HepG2 (cell line): ENCODE measurements around the gene CLIC1. TPM values are rescaled to one million over a fixed set of nuclear protein-coding genes. Genes with fewer than 3 reads are reported as not detected.

Experiments
- ARHGAP35 ChIP-seq: sonication (generic); formaldehyde crosslinking; IDR thresholded peaks from 2 replicates; pipeline ENCODE4 v1.9.0; 2022; ENCODE audit warnings: mild to moderate bottlenecking, inconsistent platforms, moderate library complexity, missing genetic modification reagents, borderline replicate concordance
- HNRNPL ChIP-seq: fragments of 200-400 bp; formaldehyde crosslinking; IDR thresholded peaks from 2 replicates; pipeline ENCODE4 v1.6.1; 2017; ENCODE audit warnings: mild to moderate bottlenecking, low read depth, low read length
- IRF9 ChIP-seq: sonication (generic); formaldehyde crosslinking; IDR thresholded peaks from 2 replicates; pipeline ENCODE4 v1.8.0; 2022; ENCODE audit warnings: missing genetic modification reagents, mild to moderate bottlenecking, borderline replicate concordance
- JUN ChIP-seq: sonication (generic); formaldehyde crosslinking; IDR thresholded peaks from 2 replicates; pipeline ENCODE4 v1.4.0; 2020; ENCODE audit warnings: mild to moderate bottlenecking, missing genetic modification reagents
- KLF13 ChIP-seq: sonication (generic); formaldehyde crosslinking; IDR thresholded peaks from 2 replicates; pipeline ENCODE4 v1.4.0; 2020; ENCODE audit warnings: mild to moderate bottlenecking, missing genetic modification reagents
- MED1 ChIP-seq: sonication (generic); formaldehyde crosslinking; IDR thresholded peaks from 2 replicates; pipeline ENCODE4 v1.4.0; 2020; ENCODE audit warnings: missing genetic modification reagents
- NR1H2 ChIP-seq: sonication (generic); formaldehyde crosslinking; IDR thresholded peaks from 2 replicates; pipeline ENCODE4 v1.8.1; 2022; ENCODE audit warnings: low read depth, missing genetic modification reagents, borderline replicate concordance
- PRPF4 ChIP-seq: fragments of 200-400 bp; formaldehyde crosslinking; IDR thresholded peaks from 2 replicates; pipeline ENCODE4 v1.6.1; 2016; ENCODE audit warnings: low read length, low read depth; ENCODE audit not compliant: poor library complexity, severe bottlenecking
- RXRA ChIP-seq: sonication (generic); formaldehyde crosslinking; IDR thresholded peaks from 2 replicates; pipeline ENCODE4 v1.5.1; 2020; ENCODE audit warnings: missing genetic modification reagents
- SALL1 ChIP-seq: sonication (generic); formaldehyde crosslinking; IDR thresholded peaks from 2 replicates; pipeline ENCODE4 v1.8.0; 2022; ENCODE audit warnings: mild to moderate bottlenecking, missing genetic modification reagents
- SIX1 ChIP-seq: sonication (generic); formaldehyde crosslinking; IDR thresholded peaks from 2 replicates; pipeline ENCODE4 v1.4.0; 2020; ENCODE audit warnings: missing genetic modification reagents, borderline replicate concordance
- TARDBP ChIP-seq: sonication (generic); formaldehyde crosslinking; IDR thresholded peaks from 2 replicates; pipeline ENCODE4 v1.8.0; 2022; ENCODE audit warnings: mild to moderate bottlenecking, missing genetic modification reagents
- TBX2 ChIP-seq: sonication (generic); formaldehyde crosslinking; IDR thresholded peaks from 2 replicates; pipeline ENCODE4 v1.5.0; 2020; ENCODE audit warnings: missing genetic modification reagents, mild to moderate bottlenecking, borderline replicate concordance
- ZBTB33 ChIP-seq: sonication (generic); formaldehyde crosslinking; IDR thresholded peaks from 2 replicates; pipeline ENCODE4 v1.4.0; 2020; ENCODE audit warnings: missing genetic modification reagents
- ZNF331 ChIP-seq: sonication (generic); formaldehyde crosslinking; IDR thresholded peaks from 2 replicates; pipeline ENCODE4 v1.4.0; 2020; ENCODE audit warnings: missing genetic modification reagents
- ZNF879 ChIP-seq: sonication (generic); formaldehyde crosslinking; IDR thresholded peaks from 2 replicates; pipeline ENCODE4 v1.8.1; 2023; ENCODE audit warnings: missing genetic modification reagents
- polyA plus RNA-seq, 8 experiments: library from polyadenylated mRNA; depleted of rRNA in 3 of 8; stranded (reverse) in 7 of 8; unstranded in 1 of 8; fragments of >200 nt; fragmentation: Illumina TruSeq in 4 of 8; extraction: Trizol in 4 of 8; gene quantifications; 2 replicates each; pipeline versions ENCODE4 v1.2.1 to v1.2.3, GENCODE V29; 2011 to 2016; ENCODE audit warnings: low read depth in 4 of 8, missing spikeins in 1 of 8, mixed read lengths in 1 of 8; ENCODE audit not compliant: insufficient read depth in 1 of 8
- total RNA-seq, 5 experiments: library from RNA; depleted of rRNA; stranded (reverse); fragments of >200 nt; fragmentation: Illumina TruSeq; extraction: Trizol; gene quantifications; 2 replicates each; pipeline ENCODE4 v1.2.3, GENCODE V29; 2016; ENCODE audit warnings: low read depth in 1 of 5
- TF ChIP-seq, protein P1 (sequence below): sonication (generic); formaldehyde crosslinking; IDR thresholded peaks from 2 replicates; pipeline ENCODE4 v1.4.0; 2020; ENCODE audit warnings: missing genetic modification reagents
- TF ChIP-seq, protein P2 (sequence below): sonication (generic); formaldehyde crosslinking; IDR thresholded peaks from 2 replicates; pipeline ENCODE4 v1.8.1; 2023; ENCODE audit warnings: mild to moderate bottlenecking, moderate library complexity, missing genetic modification reagents
- TF ChIP-seq, protein P3 (sequence below): sonication (generic); formaldehyde crosslinking; IDR thresholded peaks from 2 replicates; pipeline ENCODE4 v1.9.0; 2022; ENCODE audit warnings: missing genetic modification reagents, mild to moderate bottlenecking, borderline replicate concordance

The CLIC1 gene
- total and polyA plus RNA-seq, 2 of the 13 experiments (the other 11 are each of a cell fraction or from before 2014, with no cell fraction given), result 602 to 891 TPM

DNA sequence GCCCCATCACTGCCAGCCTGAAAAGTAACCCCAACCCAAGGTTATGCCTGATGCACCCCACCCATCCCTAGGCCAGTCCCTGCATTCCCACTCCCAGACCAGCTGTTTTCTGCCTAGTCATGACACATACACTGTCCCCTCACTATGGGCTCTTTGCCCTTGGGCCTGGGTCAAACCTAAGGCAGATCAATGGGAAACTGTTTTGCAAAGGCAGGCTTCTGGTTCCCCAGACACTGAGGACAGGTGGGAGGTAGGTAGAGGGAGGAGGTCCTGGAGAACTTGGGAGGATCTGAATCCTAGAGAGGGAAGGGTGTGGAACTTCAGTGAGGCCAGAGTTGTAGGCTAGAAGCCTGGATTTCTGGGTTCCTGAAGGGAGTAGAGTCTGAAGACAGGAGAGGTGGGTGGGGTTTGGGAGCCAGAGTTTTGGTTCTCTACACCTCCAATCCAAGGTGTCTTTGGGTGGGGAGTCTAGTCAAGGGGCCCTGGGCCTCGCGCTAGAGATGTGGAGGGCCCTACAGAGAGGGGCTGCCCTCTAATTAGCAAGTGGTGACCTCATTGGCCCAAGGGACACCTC is 2.0 kb downstream of the CLIC1 start (continued):
- no peak for TF ChIP-seq ARHGAP35 (CRISPR knock-in tag)
- no peak for TF ChIP-seq ZNF331 (CRISPR knock-in tag)
- TF ChIP-seq, protein P1, sequence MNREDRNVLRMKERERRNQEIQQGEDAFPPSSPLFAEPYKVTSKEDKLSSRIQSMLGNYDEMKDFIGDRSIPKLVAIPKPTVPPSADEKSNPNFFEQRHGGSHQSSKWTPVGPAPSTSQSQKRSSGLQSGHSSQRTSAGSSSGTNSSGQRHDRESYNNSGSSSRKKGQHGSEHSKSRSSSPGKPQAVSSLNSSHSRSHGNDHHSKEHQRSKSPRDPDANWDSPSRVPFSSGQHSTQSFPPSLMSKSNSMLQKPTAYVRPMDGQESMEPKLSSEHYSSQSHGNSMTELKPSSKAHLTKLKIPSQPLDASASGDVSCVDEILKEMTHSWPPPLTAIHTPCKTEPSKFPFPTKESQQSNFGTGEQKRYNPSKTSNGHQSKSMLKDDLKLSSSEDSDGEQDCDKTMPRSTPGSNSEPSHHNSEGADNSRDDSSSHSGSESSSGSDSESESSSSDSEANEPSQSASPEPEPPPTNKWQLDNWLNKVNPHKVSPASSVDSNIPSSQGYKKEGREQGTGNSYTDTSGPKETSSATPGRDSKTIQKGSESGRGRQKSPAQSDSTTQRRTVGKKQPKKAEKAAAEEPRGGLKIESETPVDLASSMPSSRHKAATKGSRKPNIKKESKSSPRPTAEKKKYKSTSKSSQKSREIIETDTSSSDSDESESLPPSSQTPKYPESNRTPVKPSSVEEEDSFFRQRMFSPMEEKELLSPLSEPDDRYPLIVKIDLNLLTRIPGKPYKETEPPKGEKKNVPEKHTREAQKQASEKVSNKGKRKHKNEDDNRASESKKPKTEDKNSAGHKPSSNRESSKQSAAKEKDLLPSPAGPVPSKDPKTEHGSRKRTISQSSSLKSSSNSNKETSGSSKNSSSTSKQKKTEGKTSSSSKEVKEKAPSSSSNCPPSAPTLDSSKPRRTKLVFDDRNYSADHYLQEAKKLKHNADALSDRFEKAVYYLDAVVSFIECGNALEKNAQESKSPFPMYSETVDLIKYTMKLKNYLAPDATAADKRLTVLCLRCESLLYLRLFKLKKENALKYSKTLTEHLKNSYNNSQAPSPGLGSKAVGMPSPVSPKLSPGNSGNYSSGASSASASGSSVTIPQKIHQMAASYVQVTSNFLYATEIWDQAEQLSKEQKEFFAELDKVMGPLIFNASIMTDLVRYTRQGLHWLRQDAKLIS (CRISPR knock-in tag), result no peak
- no peak; the same call in none of the 2 replicates for TF ChIP-seq JUN (CRISPR knock-in tag)
- TF ChIP-seq, protein P2, sequence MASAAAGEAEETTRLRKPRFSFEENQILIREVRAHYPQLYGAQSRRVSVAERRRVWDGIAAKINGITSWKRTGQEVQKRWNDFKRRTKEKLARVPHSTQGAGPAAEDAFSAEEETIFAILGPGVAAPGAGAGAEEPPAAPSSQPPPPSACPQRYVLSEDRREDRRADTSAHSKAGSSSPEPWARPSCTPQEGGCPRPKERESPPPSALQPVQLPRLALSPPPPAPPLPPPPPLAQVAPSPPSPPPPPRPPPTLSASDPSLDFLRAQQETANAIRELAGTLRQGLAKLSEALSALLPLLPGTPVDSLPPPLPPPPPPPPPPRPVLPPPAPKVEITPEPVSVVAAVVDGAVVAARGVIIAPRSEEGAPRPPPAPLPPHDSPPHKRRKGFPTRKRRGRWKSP (CRISPR knock-in tag), result 0 out of 2 replicates have a peak, but pooled peaks have one; percentile 1
- no peak for TF ChIP-seq ZBTB33 (CRISPR knock-in tag)
- TF ChIP-seq SALL1, result peak; percentile 39; the same call in 1 of the 2 replicates
- TF ChIP-seq TARDBP (CRISPR knock-in tag), result peak; percentile 63; the same call in 1 of the 2 replicates
- TF ChIP-seq PRPF4, result no peak
- no peak for TF ChIP-seq HNRNPL
- TF ChIP-seq TBX2 (CRISPR knock-in tag), result peak; percentile 46; the same call in 1 of the 2 replicates
- TF ChIP-seq SIX1 (CRISPR knock-in tag), result no peak
- TF ChIP-seq ZNF879 (CRISPR knock-in tag), result peak; percentile 63; the same call in 1 of the 2 replicates
- TF ChIP-seq MED1 (CRISPR knock-in tag), result no peak
- TF ChIP-seq RXRA, result no peak; the same call in 1 of the 2 replicates
- no peak for TF ChIP-seq KLF13 (CRISPR knock-in tag)
- TF ChIP-seq NR1H2, result no peak
- no peak; the same call in 1 of the 2 replicates for TF ChIP-seq IRF9 (CRISPR knock-in tag)
- TF ChIP-seq, protein P3, sequence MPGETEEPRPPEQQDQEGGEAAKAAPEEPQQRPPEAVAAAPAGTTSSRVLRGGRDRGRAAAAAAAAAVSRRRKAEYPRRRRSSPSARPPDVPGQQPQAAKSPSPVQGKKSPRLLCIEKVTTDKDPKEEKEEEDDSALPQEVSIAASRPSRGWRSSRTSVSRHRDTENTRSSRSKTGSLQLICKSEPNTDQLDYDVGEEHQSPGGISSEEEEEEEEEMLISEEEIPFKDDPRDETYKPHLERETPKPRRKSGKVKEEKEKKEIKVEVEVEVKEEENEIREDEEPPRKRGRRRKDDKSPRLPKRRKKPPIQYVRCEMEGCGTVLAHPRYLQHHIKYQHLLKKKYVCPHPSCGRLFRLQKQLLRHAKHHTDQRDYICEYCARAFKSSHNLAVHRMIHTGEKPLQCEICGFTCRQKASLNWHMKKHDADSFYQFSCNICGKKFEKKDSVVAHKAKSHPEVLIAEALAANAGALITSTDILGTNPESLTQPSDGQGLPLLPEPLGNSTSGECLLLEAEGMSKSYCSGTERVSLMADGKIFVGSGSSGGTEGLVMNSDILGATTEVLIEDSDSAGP (CRISPR knock-in tag), result 0 out of 2 replicates have a peak, but pooled peaks have one; percentile 27
